GM06990 (cell line): ENCODE results near the gene NUDT12.

Experiments used
- DNase-seq: peaks from one replicate; pipeline ENCODE4 v3.0.0-alpha.2; 2011; ENCODE audit not compliant: insufficient read length; ENCODE audit errors: extremely low read depth
- H3K27me3 ChIP-seq: replicated peaks from 2 replicates; pipeline ENCODE4 v1.6.0; 2011; ENCODE audit warnings: low read length; ENCODE audit not compliant: control insufficient read depth, insufficient read depth
- H3K36me3 ChIP-seq: 2 replicates; pipeline ENCODE4 v1.5.1; 2011; ENCODE audit warnings: low read length; ENCODE audit not compliant: control insufficient read depth, insufficient read depth
- H3K4me3 ChIP-seq: replicated peaks from 2 replicates; pipeline ENCODE4 v1.5.1; 2011; ENCODE audit warnings: low read depth, mild to moderate bottlenecking, control low read depth, low read length
- CTCF ChIP-seq: IDR thresholded peaks from 2 replicates; pipeline ENCODE4 v1.5.1; 2011; ENCODE audit warnings: low read length, control low read depth, mild to moderate bottlenecking, inconsistent platforms; ENCODE audit not compliant: insufficient read depth, poor library complexity, severe bottlenecking

The NUDT12 gene

GRCh38 chr5:103541114-103541513, 21.5 kb downstream of the NUDT12 start:
- no peaks in the 10 kb centered on the region for H3K36me3 ChIP-seq
- H3K27me3 ChIP-seq: no peaks in the 10 kb centered on the region
- TF ChIP-seq CTCF: no peak
- DNase-seq: no peak
- no peak overlapping the region for H3K4me3 ChIP-seq

- TF ChIP-seq CTCF: no peak
These were observed 22.9 kb downstream of the NUDT12 start for GRCh38 chr5:103539376-103540330.

GRCh38 chr5:103532086-103532734, 30.4 kb downstream of the NUDT12 start:
- DNase-seq: no peak
- no peaks in the 10 kb centered on the region for H3K27me3 ChIP-seq
- H3K4me3 ChIP-seq: no peak overlapping the region
- no peaks in the 10 kb centered on the region for H3K36me3 ChIP-seq
- no peak for TF ChIP-seq CTCF

More at GRCh38 chr5:103539376-103540330, 22.9 kb downstream of the NUDT12 start:
- no peak overlapping the region for H3K4me3 ChIP-seq
- DNase-seq: no peak
- H3K27me3 ChIP-seq: no peaks in the 10 kb centered on the region
- no peaks in the 10 kb centered on the region for H3K36me3 ChIP-seq

- DNase-seq: no peak
- TF ChIP-seq CTCF: no peak
- no peaks in the 10 kb centered on the region for H3K36me3 ChIP-seq
- H3K4me3 ChIP-seq: no peak overlapping the region
- H3K27me3 ChIP-seq: no peaks in the 10 kb centered on the region
These were observed 36.2 kb downstream of the NUDT12 start for GRCh38 chr5:103526164-103526915.

GRCh38 chr5:103525361-103525760, 37.2 kb downstream of the NUDT12 start:
- TF ChIP-seq CTCF: no peak
- no peak for DNase-seq
- Histone ChIP-seq H3K27me3 (no peaks in the 10 kb centered on the region), H3K36me3 (no peaks in the 10 kb centered on the region), H3K4me3 (no peak overlapping the region)
